Neural crest cell (in vitro differentiated cells): ENCODE measurements around the gene SHH. TPM values are rescaled to one million over a fixed set of nuclear protein-coding genes. Genes with fewer than 3 reads are reported as not detected.
A peak's percentile ranks its signal among the peaks of the same experiment; 100 is the strongest.

Experiments used
- DNase-seq: peaks from one replicate; pipeline ENCODE4 v3.0.0; 2021; ENCODE audit warnings: low read depth, mixed read lengths, low spot score
- H3K27ac Mint-ChIP-seq: one replicate; pipeline ENCODE4 v1.8.0; 2021; ENCODE audit warnings: mild to moderate bottlenecking, mixed read lengths; ENCODE audit not compliant: unreplicated experiment
- H3K27me3 Mint-ChIP-seq: 2 replicates; pipeline ENCODE4 v1.8.0; 2021; ENCODE audit warnings: low read depth, mild to moderate bottlenecking, mixed read lengths
- H3K36me3 Mint-ChIP-seq: 2 replicates; pipeline ENCODE4 v1.8.0; 2021; ENCODE audit warnings: low read depth, mild to moderate bottlenecking, mixed read lengths
- H3K4me1 Mint-ChIP-seq: 2 replicates; pipeline ENCODE4 v1.8.0; 2021; ENCODE audit warnings: mixed read lengths
- H3K4me3 Mint-ChIP-seq: one replicate; pipeline ENCODE4 v1.8.0; 2021; ENCODE audit warnings: mild to moderate bottlenecking, mixed read lengths
- H3K9me3 Mint-ChIP-seq: 2 replicates; pipeline ENCODE4 v1.8.0; 2021; ENCODE audit warnings: mixed read lengths
- total RNA-seq: library from RNA; stranded (reverse); gene quantifications from 2 replicates; pipeline ENCODE4 v1.2.1, GENCODE V29; 2021
- TF ChIP-seq, protein P1 (sequence below): fragments of 200-600 bp; sonication (generic); conservative IDR thresholded peaks from 2 replicates; pipeline ENCODE4 v1.5.0; 2021; ENCODE audit warnings: antibody characterized with exemption, mild to moderate bottlenecking

Gene SHH
- total RNA-seq, 1 donor from 2014 or later = not detected

DNA sequence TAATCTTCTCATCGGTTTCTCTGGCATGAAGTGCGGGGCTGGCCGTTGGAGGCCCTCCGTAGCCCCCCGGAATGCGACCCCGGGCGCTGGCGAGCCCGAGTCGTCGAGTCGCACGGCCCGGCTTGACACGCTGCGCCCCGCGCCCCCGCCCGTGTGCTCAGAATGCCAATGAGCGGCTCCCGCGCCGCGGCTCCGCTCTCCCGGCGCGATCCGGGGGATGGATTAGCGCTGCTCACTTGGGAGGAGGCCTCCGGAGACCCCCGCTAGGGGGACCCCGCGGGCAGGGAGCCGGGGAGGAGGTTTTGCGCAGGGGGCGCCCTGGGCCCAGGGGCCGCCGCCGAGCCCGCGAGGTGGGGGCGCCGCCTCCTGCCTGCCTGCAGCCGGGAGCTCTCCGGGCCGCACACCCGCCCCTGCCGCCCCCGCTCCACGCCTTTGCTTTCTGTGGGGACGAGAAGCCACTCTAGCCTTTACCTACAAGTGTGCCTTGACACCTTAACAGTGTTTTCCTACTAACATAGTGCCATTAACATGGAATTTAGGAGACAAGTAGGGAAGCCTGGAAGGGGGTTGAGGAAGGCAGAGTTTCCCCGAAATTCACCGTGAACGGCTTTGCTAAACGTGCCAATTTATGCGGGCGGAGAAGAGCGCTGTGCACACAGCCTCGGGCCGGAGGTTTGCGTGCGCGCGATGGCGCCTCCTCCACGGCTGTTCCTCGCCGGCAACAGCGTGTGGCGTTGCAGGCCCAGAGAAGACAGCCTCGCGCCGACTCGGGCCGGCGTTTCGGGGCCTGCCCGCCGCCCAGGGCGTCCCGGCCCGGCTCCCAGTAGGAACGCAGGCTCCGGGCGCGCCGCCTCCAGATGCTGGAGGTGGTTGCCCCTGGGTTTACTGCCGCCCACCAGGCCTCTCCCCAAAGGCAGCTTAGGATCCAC lies 7.1 kb downstream of the SHH start:
- TF ChIP-seq, protein P1, sequence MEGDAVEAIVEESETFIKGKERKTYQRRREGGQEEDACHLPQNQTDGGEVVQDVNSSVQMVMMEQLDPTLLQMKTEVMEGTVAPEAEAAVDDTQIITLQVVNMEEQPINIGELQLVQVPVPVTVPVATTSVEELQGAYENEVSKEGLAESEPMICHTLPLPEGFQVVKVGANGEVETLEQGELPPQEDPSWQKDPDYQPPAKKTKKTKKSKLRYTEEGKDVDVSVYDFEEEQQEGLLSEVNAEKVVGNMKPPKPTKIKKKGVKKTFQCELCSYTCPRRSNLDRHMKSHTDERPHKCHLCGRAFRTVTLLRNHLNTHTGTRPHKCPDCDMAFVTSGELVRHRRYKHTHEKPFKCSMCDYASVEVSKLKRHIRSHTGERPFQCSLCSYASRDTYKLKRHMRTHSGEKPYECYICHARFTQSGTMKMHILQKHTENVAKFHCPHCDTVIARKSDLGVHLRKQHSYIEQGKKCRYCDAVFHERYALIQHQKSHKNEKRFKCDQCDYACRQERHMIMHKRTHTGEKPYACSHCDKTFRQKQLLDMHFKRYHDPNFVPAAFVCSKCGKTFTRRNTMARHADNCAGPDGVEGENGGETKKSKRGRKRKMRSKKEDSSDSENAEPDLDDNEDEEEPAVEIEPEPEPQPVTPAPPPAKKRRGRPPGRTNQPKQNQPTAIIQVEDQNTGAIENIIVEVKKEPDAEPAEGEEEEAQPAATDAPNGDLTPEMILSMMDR = peak; percentile 74
- Mint-ChIP-seq H3K36me3 (no peaks in the 10 kb centered on the region), H3K27ac (no peak overlapping the region), H3K27me3 (peaks cover 86% of the 10 kb centered on the region), H3K4me1 (peaks cover 34% of the 10 kb centered on the region), H3K9me3 (no peaks in the 10 kb centered on the region), H3K4me3 (peak overlapping the region; percentile 65)
- DNase-seq = peak; percentile 87

DNA sequence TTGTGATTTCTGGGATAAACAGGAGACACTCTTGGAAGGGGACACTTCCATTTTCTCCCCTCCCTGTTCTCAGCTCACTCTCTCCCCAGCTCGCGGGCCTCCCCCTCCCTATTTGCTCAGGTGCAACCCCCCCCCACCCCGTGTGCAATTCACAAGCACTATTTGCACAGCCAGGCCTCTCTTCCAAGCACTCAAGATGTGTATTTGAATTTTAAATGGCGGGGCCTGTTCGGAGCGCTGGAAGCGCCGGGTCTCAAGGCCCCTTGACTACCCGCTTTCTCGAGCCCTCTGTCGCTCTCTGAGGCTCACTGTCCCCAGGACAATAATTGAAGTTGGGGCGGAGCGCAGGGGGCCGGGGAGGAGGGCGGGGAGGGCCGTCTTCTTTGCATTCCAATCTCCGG lies 7.8 kb downstream of the SHH start:
- H3K27ac Mint-ChIP-seq = no peak overlapping the region

DNA sequence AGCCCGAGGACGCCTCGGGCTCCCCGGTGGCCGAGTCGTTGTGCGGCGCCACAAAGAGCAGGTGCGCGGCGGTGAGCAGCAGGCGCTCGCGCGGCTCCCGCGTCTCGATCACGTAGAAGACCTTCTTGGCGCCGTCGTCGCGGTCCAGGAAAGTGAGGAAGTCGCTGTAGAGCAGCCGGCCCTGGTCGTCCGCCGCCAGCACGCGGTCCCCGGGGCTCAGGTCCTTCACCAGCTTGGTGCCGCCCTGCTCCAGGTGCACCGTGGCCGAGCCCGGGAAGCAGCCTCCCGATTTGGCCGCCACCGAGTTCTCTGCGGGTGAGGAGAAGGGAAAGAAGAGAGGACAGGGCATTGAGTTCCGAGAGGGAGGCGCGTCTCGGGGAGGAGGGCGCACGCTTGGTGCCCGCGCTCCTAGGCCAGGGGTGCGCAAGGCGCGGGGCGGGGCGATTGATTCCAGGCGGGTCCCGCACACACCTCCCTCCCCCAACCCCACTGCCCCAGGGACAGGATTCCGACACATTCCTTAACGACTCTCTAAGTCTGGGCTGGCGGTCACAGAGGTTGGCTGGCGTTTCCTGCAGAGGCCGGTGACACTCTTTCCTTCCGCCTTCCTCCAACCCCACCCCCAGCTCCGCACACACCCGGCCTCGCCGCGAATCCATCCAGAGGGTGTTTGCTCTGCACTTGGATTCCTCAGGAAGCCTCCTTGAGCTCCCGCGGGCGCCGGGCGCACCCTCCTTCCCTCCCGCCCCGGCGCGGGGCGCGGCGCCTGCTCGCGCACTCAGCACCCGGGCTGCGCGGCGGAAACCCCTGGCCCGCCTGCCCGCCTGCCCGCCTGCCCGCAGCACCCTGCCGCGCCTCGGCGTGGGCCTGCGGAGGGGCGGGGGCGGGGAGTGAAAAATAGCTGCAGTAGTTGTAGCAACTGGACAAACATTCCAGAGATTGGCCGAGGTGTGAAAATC lies 8.6 kb downstream of the SHH start:
- Mint-ChIP-seq H3K9me3 (no peaks in the 10 kb centered on the region), H3K36me3 (no peaks in the 10 kb centered on the region), H3K27me3 (peaks cover 88% of the 10 kb centered on the region), H3K27ac (no peak overlapping the region), H3K4me3 (peak overlapping the region; percentile 80), H3K4me1 (peaks cover 25% of the 10 kb centered on the region)
- TF ChIP-seq, protein P1 = no peak
- no peak for DNase-seq

More for the DNA sequence above, 7.8 kb downstream of the SHH start:
- DNase-seq = no peak
- no peaks in the 10 kb centered on the region for H3K9me3 Mint-ChIP-seq
- TF ChIP-seq, protein P1 = no peak
- H3K4me3 Mint-ChIP-seq = peak overlapping the region; percentile 65
- peaks cover 32% of the 10 kb centered on the region for H3K4me1 Mint-ChIP-seq
- peaks cover 88% of the 10 kb centered on the region for H3K27me3 Mint-ChIP-seq
- H3K36me3 Mint-ChIP-seq = no peaks in the 10 kb centered on the region

DNA sequence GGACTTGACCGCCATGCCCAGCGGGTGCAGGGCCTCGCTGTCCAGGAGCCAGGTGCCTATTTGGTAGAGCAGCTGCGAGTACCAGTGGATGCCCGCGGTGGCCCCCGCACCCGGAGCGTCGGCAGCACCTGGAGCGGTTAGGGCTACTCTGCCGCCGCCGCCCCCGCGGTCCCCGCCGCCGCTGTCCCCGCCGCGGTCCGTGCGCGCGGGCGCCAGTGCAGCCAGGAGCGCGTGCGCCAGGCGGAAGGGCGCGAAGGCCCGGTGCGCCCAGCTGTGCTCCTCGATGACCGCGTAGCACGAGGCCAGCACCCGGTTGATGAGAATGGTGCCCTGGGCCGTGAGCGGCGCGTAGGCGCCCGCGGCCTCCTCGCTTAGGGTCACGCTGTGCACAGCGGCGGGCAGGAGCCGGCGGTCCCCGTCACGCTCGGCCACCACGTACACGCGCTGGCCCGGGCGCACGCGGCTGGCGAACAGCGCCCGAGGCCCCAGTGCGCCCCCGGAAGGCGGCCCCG lies 9.3 kb downstream of the SHH start:
- TF ChIP-seq, protein P1 = no peak
- Mint-ChIP-seq H3K36me3 (no peaks in the 10 kb centered on the region), H3K27ac (no peak overlapping the region), H3K4me1 (peaks cover 23% of the 10 kb centered on the region), H3K27me3 (peaks cover 90% of the 10 kb centered on the region), H3K9me3 (no peaks in the 10 kb centered on the region), H3K4me3 (no peak overlapping the region)
- DNase-seq = no peak

DNA sequence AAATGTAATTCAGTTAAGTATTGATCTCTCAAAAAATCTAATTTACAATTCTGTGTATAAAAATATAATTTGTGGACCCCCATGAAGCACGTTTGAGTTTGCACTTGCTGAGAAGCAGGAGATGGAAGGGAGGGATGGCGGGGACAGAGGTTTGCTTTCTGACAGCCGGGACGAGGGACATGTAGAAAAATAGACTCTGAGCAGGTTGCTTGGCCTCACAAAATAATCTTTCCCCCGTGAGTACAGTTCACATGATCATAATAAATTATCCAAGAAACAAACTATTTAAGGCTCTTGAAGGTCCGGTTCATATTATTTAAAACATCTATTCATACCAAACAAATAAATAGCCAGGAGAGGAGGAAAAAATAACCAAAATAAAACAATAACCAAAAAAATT lies 10.0 kb downstream of the SHH start:
- H3K9me3 Mint-ChIP-seq = no peaks in the 10 kb centered on the region
- H3K36me3 Mint-ChIP-seq = no peaks in the 10 kb centered on the region
- TF ChIP-seq, protein P1 = no peak
- H3K27ac Mint-ChIP-seq = no peak overlapping the region
- peaks cover 83% of the 10 kb centered on the region for H3K27me3 Mint-ChIP-seq
- H3K4me1 Mint-ChIP-seq = peaks cover 16% of the 10 kb centered on the region
- no peak for DNase-seq
- H3K4me3 Mint-ChIP-seq = peak overlapping the region; percentile 36
